HTR-8/SVneo (cell line): ENCODE results near the gene CITED2.

ENCODE experiments used
- DNase-seq: peaks from one replicate; pipeline ENCODE4 v3.0.0; 2011; ENCODE audit warnings: low spot score, mixed read lengths; ENCODE audit not compliant: insufficient read length
- FAIRE-seq: peaks from 2 replicates; lab custom pipeline; 2011; peaks lifted over from hg19 to GRCh38; lab: Jason Lieb, UNC

CITED2 gene

GRCh38 chr6:139335447-139336210 is 38.8 kb downstream of the CITED2 start:
- DNase-seq (no peak), FAIRE-seq (no peak)

GRCh38 chr6:139334806-139335446 is 39.5 kb downstream of the CITED2 start:
- DNase-seq (no peak), FAIRE-seq (no peak)

- DNase-seq, result no peak
- no peak for FAIRE-seq
Measured at GRCh38 chr6:139330826-139331500, 43.5 kb downstream of the CITED2 start.

GRCh38 chr6:139330306-139330705 is 44.1 kb downstream of the CITED2 start:
- FAIRE-seq (no peak), DNase-seq (no peak)

GRCh38 chr6:139329224-139329623 is 45.2 kb downstream of the CITED2 start:
- FAIRE-seq, result no peak

GRCh38 chr6:139327038-139327437 is 47.4 kb downstream of the CITED2 start:
- DNase-seq (no peak), FAIRE-seq (no peak)

More at GRCh38 chr6:139329224-139329623, 45.2 kb downstream of the CITED2 start:
- no peak for DNase-seq

- FAIRE-seq (no peak), DNase-seq (no peak)
Measured at GRCh38 chr6:139325686-139326085, 48.8 kb downstream of the CITED2 start.

GRCh38 chr6:139325125-139325524 is 49.3 kb downstream of the CITED2 start:
- no peak for DNase-seq

GRCh38 chr6:139324301-139324555 is 50.2 kb downstream of the CITED2 start:
- no peak for FAIRE-seq
- DNase-seq, result no peak

More at GRCh38 chr6:139325125-139325524, 49.3 kb downstream of the CITED2 start:
- no peak for FAIRE-seq

- DNase-seq (peak; percentile 33), FAIRE-seq (no peak)
Measured at GRCh38 chr6:139323511-139324300, 50.7 kb downstream of the CITED2 start.
